Endothelial cell of umbilical vein (primary cell): Measurements from ENCODE around the gene TBC1D4. TPM values are rescaled to one million over a fixed set of nuclear protein-coding genes. Genes with fewer than 3 reads are reported as not detected.

Experiments used
- BruUV-seq: library from RNA; stranded (reverse); fragments of 400-500 nt; replicated peaks from 2 replicates; lab custom pipeline; 2021; lab: Mats Ljungman, UMichigan
- CTCF ChIA-PET: fragments of 300-600, 350-600 bp; sonication (Branson Sonifier 250); formaldehyde crosslinking; loops from one replicate; lab custom pipeline; 2021; ENCODE audit warnings: antibody characterized with exemption, inconsistent platforms; lab: Charles Lee
- POLR2A ChIA-PET: fragments of 300-600, 350-600 bp; sonication (Branson Sonifier 250); formaldehyde crosslinking; loops from one replicate; lab custom pipeline; 2021; ENCODE audit warnings: antibody characterized with exemption, inconsistent platforms; lab: Charles Lee
- DNase-seq: peaks from one replicate; pipeline ENCODE4 v3.0.0-alpha.2; 2011; ENCODE audit warnings: low read depth, low spot score
- FAIRE-seq: peaks from 2 replicates; lab custom pipeline; 2011; peaks lifted over from hg19 to GRCh38; lab: Jason Lieb, UNC
- H2AFZ ChIP-seq: 2 replicates; pipeline ENCODE4 v1.6.0; 2012; ENCODE audit warnings: low read depth, low read length, control low read depth, inconsistent platforms
- H3K27ac ChIP-seq: 2 replicates; pipeline ENCODE4 v1.5.1; 2011; ENCODE audit warnings: low read depth, mild to moderate bottlenecking, control low read depth, low read length, moderate library complexity; ENCODE audit not compliant: insufficient read depth
- H3K27me3 ChIP-seq, 2 experiments: 2 replicates each; pipeline versions ENCODE4 v1.6.0 to v1.6.1; 2011; ENCODE audit warnings: low read length in 2 of 2, mixed read lengths in 1 of 2; ENCODE audit not compliant: control insufficient read depth in 2 of 2, insufficient read depth in 2 of 2
- H3K36me3 ChIP-seq, 2 experiments: 2 replicates in 1 of 2; 3 replicates in 1 of 2; pipeline ENCODE4 v1.5.1; 2011; ENCODE audit warnings: low read length in 2 of 2, mild to moderate bottlenecking in 1 of 2, moderate library complexity in 1 of 2; ENCODE audit not compliant: control insufficient read depth in 2 of 2, insufficient read depth in 2 of 2; ENCODE audit errors: extremely low read depth in 1 of 2
- H3K4me1 ChIP-seq: 3 replicates; pipeline ENCODE4 v1.5.1; 2011; ENCODE audit warnings: mild to moderate bottlenecking, low read length; ENCODE audit not compliant: control insufficient read depth, insufficient read depth; ENCODE audit errors: extremely low read depth
- H3K4me2 ChIP-seq: 2 replicates; pipeline ENCODE4 v1.6.1; 2011; ENCODE audit warnings: low read length, control low read depth, mixed read lengths; ENCODE audit not compliant: insufficient read depth
- H3K4me3 ChIP-seq, 3 experiments: fragments of 200-600 bp in 1 of 3; sonication (generic), shearing (Covaris generic) in 1 of 3; replicated peaks in 1 of 3; 2 replicates each; pipeline ENCODE4 v1.5.1; 2011 to 2016; ENCODE audit warnings: control low read depth in 3 of 3, low read length in 3 of 3, mild to moderate bottlenecking in 2 of 3, inconsistent platforms in 1 of 3, low read depth in 1 of 3, moderate library complexity in 1 of 3; ENCODE audit not compliant: insufficient read depth in 1 of 3
- H3K79me2 ChIP-seq: 2 replicates; pipeline ENCODE4 v1.6.0; 2012; ENCODE audit warnings: low read length, inconsistent platforms; ENCODE audit not compliant: control insufficient read depth, insufficient read depth
- H3K9ac ChIP-seq: replicated peaks from 2 replicates; pipeline ENCODE3; 2011; ENCODE audit warnings: low read length, control low read depth; ENCODE audit not compliant: insufficient read depth; ENCODE audit errors: extremely low read depth
- H3K9me1 ChIP-seq: replicated peaks from 3 replicates; pipeline ENCODE4 v1.6.0; 2011; ENCODE audit warnings: mild to moderate bottlenecking, low read length; ENCODE audit not compliant: control insufficient read depth, insufficient read depth; ENCODE audit errors: extremely low read depth
- H3K9me3 ChIP-seq: replicated peaks from 2 replicates; pipeline ENCODE4 v1.5.1; 2012; ENCODE audit warnings: low read length, inconsistent platforms; ENCODE audit not compliant: control insufficient read depth, insufficient read depth
- H4K20me1 ChIP-seq: replicated peaks from 2 replicates; pipeline ENCODE3; 2011; ENCODE audit warnings: mild to moderate bottlenecking, low read length; ENCODE audit not compliant: control insufficient read depth, insufficient read depth; ENCODE audit errors: extremely low read depth
- CTCF ChIP-seq, 2 donors: IDR thresholded peaks; 1 replicate in 1 of 2; 2 replicates in 1 of 2; pipeline ENCODE4 v1.5.1; 2011; ENCODE audit warnings: low read length in 2 of 2, mild to moderate bottlenecking in 2 of 2, moderate library complexity in 2 of 2, control low read depth in 1 of 2, inconsistent platforms in 1 of 2, low read depth in 1 of 2; ENCODE audit not compliant: insufficient read depth in 1 of 2; ENCODE audit errors: extremely low read depth in 1 of 2
- EZH2 ChIP-seq: IDR thresholded peaks from 2 replicates; pipeline ENCODE4 v1.6.1; 2012; ENCODE audit warnings: borderline replicate concordance, low read depth, mild to moderate bottlenecking, moderate library complexity, low read length, inconsistent platforms; ENCODE audit not compliant: severe bottlenecking
- FOS ChIP-seq: IDR thresholded peaks from 2 replicates; pipeline ENCODE4 v1.6.1; 2011; ENCODE audit warnings: mild to moderate bottlenecking, low read length, moderate library complexity, borderline replicate concordance; ENCODE audit not compliant: insufficient read depth
- GATA2 ChIP-seq: IDR thresholded peaks from 2 replicates; pipeline ENCODE4 v1.7.0; 2011; ENCODE audit warnings: low read depth, mild to moderate bottlenecking, moderate library complexity, mixed read lengths, low read length; ENCODE audit not compliant: insufficient read length, insufficient read depth
- JUN ChIP-seq: IDR thresholded peaks from 2 replicates; pipeline ENCODE4 v1.6.1; 2011; ENCODE audit warnings: borderline replicate concordance, low read depth; ENCODE audit not compliant: insufficient read length, insufficient read depth
- MYC ChIP-seq: IDR thresholded peaks from one replicate; pipeline ENCODE4 v1.6.1; 2011; ENCODE audit warnings: mild to moderate bottlenecking, low read depth, low read length
- POLR2A ChIP-seq: IDR thresholded peaks from 2 replicates; pipeline ENCODE4 v1.6.1; 2012; ENCODE audit warnings: low read depth, mild to moderate bottlenecking, control low read depth, low read length
- POLR2AphosphoS5 ChIP-seq: IDR thresholded peaks from 2 replicates; pipeline ENCODE4 v1.6.1; 2012; ENCODE audit warnings: low read depth, mild to moderate bottlenecking, control low read depth, low read length, moderate library complexity; ENCODE audit not compliant: insufficient read depth
- dilution Hi-C: fragments of 300-500 bp; cut with MboI; formaldehyde crosslinking; loops from one replicate; pipeline ENCODE4 v1.15.0; 2019; ENCODE audit warnings: low sequenced_read_pairs; ENCODE audit not compliant: extremely low pct_ligation_motif_present
- intact Hi-C: fragments of 100-400 bp; cut with micrococcal nuclease; formaldehyde crosslinking; loops from one replicate; pipeline ENCODE4 v1.10.0; 2022
- polyA plus RNA-seq, 4 experiments: library from polyadenylated mRNA; depleted of rRNA in 3 of 4; stranded (reverse) in 3 of 4; unstranded in 1 of 4; fragments of >200 nt; gene quantifications; 2 replicates each; pipeline versions ENCODE4 v1.2.1 to v1.2.3, GENCODE V29; 2011 to 2012; ENCODE audit warnings: missing spikeins in 1 of 4
- total RNA-seq: library from RNA; stranded (reverse); gene quantifications from 2 replicates; pipeline ENCODE4 v1.2.3, GENCODE V29; 2021
- TF ChIP-seq, protein P1 (sequence below): IDR thresholded peaks from 2 replicates; pipeline ENCODE4 v1.6.1; 2011; ENCODE audit not compliant: insufficient read depth, insufficient read length

Gene TBC1D4
- total and polyA plus RNA-seq, 2 donors (not counting 3 experiments of a cell fraction or from before 2014, with no cell fraction given), result 58.3 to 81.0 TPM

- H4K20me1 ChIP-seq, result no peaks in the 10 kb centered on the region
- ChIA-PET CTCF (interaction anchor here (0.7 to 2.4 kb wide), 5 partner anchors 23 to 969 kb away, joined by 3 to 25 read pairs (median 4); no protein-coding TSS in a partner anchor), POLR2A (no interaction called here)
- no peak overlapping the region for H3K4me2 ChIP-seq
- FAIRE-seq (no peak), DNase-seq (no peak)
- no peaks in the 10 kb centered on the region for H3K79me2 ChIP-seq
- no peak overlapping the region for H3K4me3 ChIP-seq
- no peak overlapping the region for H2AFZ ChIP-seq
- no peaks in the 10 kb centered on the region for H3K9me3 ChIP-seq
- H3K36me3 ChIP-seq, result no peaks in the 10 kb centered on the region
- TF ChIP-seq FOS (no peak), EZH2 (no peak), POLR2AphosphoS5 (no peak), MYC (no peak), POLR2A (no peak), CTCF (IDR thresholded peaks at IDR 0.05; ENCODE audit: extremely low read depth in 1 of 2, insufficient read depth in 1 of 2, low read depth in 1 of 2, low read length in 2 of 2) (no peak), GATA2 (no peak), JUN (no peak)
- TF ChIP-seq, protein P1, sequence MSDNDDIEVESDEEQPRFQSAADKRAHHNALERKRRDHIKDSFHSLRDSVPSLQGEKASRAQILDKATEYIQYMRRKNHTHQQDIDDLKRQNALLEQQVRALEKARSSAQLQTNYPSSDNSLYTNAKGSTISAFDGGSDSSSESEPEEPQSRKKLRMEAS, result no peak
- intact Hi-C loops, result loop anchor here (5.0 kb wide), 1 partner anchor 1420 kb away; no protein-coding TSS in a partner anchor
- BruUV-seq, result no TSS peak
- no peaks in the 10 kb centered on the region for H3K4me1 ChIP-seq
- dilution Hi-C loops, result no loop called here
- H3K27ac ChIP-seq, result no peak overlapping the region
- H3K9ac ChIP-seq, result no peak overlapping the region
- no peaks in the 10 kb centered on the region for H3K9me1 ChIP-seq
- peaks cover 15 to 37% of the 10 kb centered on the region in 2 experiments for H3K27me3 ChIP-seq
Observed at GRCh38 chr13:75256922-75257321, 225.0 kb downstream of the TBC1D4 start.
